ENCODE results near the gene TP53RK.

TP53RK gene

GRCh38 chr20:46713957-46714834 lies 25.0 kb upstream of the TP53RK start:
- no peak overlapping the region for H3K4me3 ChIP-seq
- H3K27ac ChIP-seq = no peak overlapping the region
- no peak for DNase-seq (ENCODE audit: low spot score)
- TF ChIP-seq CTCF (IDR thresholded peaks at IDR 0.05) = no peak

GRCh38 chr20:46712056-46712636 lies 22.9 kb upstream of the TP53RK start:
- Histone ChIP-seq H3K4me3 (no peak overlapping the region), H3K27ac (no peak overlapping the region)
- no peak for TF ChIP-seq CTCF (IDR thresholded peaks at IDR 0.05)
- no peak for DNase-seq (ENCODE audit: low spot score)

- no peak for TF ChIP-seq CTCF (IDR thresholded peaks at IDR 0.05)
- peak overlapping the region; percentile 86 for H3K4me3 ChIP-seq
- H3K27ac ChIP-seq = peak overlapping the region; percentile 61 to 89
- DNase-seq (ENCODE audit: low spot score) = no peak
Measured at GRCh38 chr20:46710153-46710913, 21.1 kb upstream of the TP53RK start.

DNA sequence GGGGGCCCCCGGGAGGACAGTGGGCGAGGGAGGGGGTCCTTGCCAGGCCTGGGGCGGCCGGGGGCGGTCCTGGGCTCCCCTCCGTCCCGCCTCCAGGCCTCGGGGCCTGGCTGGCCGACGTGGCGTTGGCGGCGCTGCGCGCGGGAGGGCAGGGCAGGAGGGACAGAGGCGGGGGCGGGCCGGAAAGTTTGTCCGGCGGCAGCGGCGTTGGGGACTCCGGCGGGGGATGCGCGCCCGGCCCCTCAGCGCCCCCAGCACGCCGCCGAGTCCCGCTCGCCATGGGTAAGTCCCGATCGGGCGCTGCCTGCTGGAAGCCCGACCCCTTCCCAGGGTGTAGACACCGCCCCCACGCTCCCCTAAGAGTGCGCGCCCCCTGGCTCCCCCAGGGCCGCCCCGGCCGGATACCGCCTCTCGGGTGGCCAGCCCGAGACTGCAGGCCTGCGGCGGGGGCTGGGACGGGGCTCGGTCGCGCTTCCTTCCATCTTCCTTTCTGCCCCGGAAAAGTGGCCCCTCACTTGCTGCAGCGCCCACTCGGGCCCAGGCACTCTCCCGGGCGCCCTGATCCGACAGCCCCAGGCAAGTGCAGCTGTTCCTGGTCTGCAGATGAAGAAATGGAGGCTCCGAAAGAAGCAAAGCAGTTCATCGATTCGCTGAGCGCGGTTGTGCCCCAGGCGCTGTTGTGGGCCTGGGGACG lies 20.4 kb upstream of the TP53RK start, which contains the start of gene SLC2A10:
TSS of gene SLC2A10 (plus strand) at position 191 of the 694 bp plus-strand sequence. CDS start at position 279, 88 bp downstream.
- Histone ChIP-seq H3K27ac (peak within 1 kb of the TSS; percentile 61 to 89), H3K4me3 (peak within 1 kb of the TSS; percentile 86)
- no peak for TF ChIP-seq CTCF (IDR thresholded peaks at IDR 0.05)
- peak; percentile 76 for DNase-seq (ENCODE audit: low spot score)

DNA sequence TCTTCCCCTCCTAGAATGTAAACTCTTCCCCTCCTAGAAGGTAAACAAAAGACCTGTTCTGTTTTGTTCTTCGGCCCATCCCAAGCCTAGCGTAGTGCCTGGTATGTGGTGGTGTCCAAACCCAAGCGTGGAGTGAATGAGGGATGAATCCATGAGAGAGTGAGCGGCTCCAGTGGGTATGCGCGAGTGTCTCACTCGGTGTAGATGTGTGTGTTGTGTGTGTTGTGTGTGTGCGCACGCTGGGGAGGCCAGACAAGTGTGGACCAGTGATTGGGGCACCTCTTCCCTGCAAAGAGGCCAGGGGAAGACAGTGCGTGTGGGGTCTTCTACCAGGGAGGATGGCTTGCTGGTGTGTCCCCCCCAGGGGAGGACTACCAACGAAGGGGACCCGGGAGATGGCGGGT lies 19.8 kb upstream of the TP53RK start:
- DNase-seq (ENCODE audit: low spot score) = peak; percentile 74
- no peak for TF ChIP-seq CTCF (IDR thresholded peaks at IDR 0.05)
- H3K4me3 ChIP-seq = peak overlapping the region; percentile 86
- H3K27ac ChIP-seq = peak overlapping the region; percentile 61 to 89

DNA sequence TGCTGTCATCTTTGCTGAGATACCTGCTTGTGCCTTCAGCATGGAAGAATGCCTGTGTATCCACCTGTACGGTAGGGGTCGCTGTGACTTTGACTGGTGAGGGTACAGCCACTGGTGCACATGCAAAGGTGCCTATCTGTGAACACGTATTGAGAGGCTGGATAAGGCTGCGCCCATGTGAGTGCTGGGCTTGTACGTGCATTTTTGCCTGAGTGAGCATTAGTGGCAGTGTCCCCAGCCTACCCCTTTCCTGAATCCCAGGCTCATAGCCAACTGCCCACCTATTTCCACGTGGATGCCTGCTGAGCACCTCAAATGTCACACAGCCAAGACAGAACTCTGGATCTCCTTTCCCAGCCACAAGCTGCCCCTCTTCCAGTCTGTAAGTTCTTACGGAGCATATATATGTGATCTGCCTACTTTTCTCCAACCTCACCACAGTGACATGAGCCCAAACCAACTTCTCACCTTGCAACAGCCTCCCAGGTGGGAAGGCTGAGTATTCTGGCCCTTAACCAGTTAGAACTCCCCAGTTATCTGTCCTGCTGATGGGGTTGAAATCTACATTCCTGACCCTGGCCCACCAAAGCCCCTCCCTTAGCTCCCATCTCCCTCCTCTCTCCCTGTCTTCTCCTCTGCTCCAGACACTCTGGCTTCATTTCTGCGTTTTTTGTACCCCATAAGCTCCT lies 19.1 kb upstream of the TP53RK start:
- no peak for DNase-seq (ENCODE audit: low spot score)
- no peak for TF ChIP-seq CTCF (IDR thresholded peaks at IDR 0.05)
- H3K4me3 ChIP-seq = no peak overlapping the region
- no peak overlapping the region for H3K27ac ChIP-seq

All from coronary artery (tissue), 2 donors.